Measurements from ENCODE around the gene FAM110C. TPM values are rescaled to one million over a fixed set of nuclear protein-coding genes. Genes with fewer than 3 reads are reported as not detected.

FAM110C gene
- total RNA-seq, 2 donors from 2014 or later, result 16.6 to 20.4 TPM

GRCh38 chr2:10222-10875 lies 36.0 kb downstream of the FAM110C start:
- intact Hi-C loops (cut with DNase I), result no loop called here
- peaks cover 10% of the 10 kb centered on the region for H3K4me1 ChIP-seq
- H3K4me3 ChIP-seq, result no peak overlapping the region
- H3K9me3 ChIP-seq, result no peaks in the 10 kb centered on the region
- no peaks in the 10 kb centered on the region for H3K36me3 ChIP-seq (replicated peaks in 1 of 2; ENCODE audit: insufficient read depth in 1 of 2, low read depth in 2 of 2)
- TF ChIP-seq, protein P1, sequence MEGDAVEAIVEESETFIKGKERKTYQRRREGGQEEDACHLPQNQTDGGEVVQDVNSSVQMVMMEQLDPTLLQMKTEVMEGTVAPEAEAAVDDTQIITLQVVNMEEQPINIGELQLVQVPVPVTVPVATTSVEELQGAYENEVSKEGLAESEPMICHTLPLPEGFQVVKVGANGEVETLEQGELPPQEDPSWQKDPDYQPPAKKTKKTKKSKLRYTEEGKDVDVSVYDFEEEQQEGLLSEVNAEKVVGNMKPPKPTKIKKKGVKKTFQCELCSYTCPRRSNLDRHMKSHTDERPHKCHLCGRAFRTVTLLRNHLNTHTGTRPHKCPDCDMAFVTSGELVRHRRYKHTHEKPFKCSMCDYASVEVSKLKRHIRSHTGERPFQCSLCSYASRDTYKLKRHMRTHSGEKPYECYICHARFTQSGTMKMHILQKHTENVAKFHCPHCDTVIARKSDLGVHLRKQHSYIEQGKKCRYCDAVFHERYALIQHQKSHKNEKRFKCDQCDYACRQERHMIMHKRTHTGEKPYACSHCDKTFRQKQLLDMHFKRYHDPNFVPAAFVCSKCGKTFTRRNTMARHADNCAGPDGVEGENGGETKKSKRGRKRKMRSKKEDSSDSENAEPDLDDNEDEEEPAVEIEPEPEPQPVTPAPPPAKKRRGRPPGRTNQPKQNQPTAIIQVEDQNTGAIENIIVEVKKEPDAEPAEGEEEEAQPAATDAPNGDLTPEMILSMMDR (IDR thresholded peaks at IDR 0.05), result no peak
- TF ChIP-seq POLR2A (IDR thresholded peaks at IDR 0.05), result no peak
- H3K27ac ChIP-seq, result no peak overlapping the region
- ATAC-seq (peak; percentile 54), DNase-seq (peak; percentile 14 to 49 (median 37))
- peaks cover 0 to 6% of the 10 kb centered on the region in 2 donors for H3K27me3 ChIP-seq
- 66 to 81% methylated on average over 25 to 29 of the region's 42 CpGs for WGBS, 2 donors

Other genes starting within 250 kb of the FAM110C start
- gene SH3YL1, start 217.5 kb upstream of the FAM110C start, total RNA-seq, result 100 to 1,000 TPM; 159 to 162 TPM
- 10 to 100 TPM; 62.0 to 74.2 TPM for gene ACP1, start 218.4 kb upstream of the FAM110C start, total RNA-seq
- gene ALKAL2, start 241.6 kb upstream of the FAM110C start, total RNA-seq, result 100 to 1,000 TPM in 1 of 2 donors, 10 to 100 TPM in 1; 56.6 to 104 TPM

Data from body of pancreas (tissue), 4 donors.